HuH-7 (cell line): Measurements from ENCODE around the gene ADM5.
"Not testable (repeated sequence)": the region's sequence is repeated elsewhere in the genome, so short reads cannot be mapped to it uniquely, and the experiment has no call there.

Source experiments
- DNase-seq: peaks from one replicate; pipeline ENCODE4 v3.0.0; 2011; ENCODE audit warnings: low spot score

Gene ADM5

DNA sequence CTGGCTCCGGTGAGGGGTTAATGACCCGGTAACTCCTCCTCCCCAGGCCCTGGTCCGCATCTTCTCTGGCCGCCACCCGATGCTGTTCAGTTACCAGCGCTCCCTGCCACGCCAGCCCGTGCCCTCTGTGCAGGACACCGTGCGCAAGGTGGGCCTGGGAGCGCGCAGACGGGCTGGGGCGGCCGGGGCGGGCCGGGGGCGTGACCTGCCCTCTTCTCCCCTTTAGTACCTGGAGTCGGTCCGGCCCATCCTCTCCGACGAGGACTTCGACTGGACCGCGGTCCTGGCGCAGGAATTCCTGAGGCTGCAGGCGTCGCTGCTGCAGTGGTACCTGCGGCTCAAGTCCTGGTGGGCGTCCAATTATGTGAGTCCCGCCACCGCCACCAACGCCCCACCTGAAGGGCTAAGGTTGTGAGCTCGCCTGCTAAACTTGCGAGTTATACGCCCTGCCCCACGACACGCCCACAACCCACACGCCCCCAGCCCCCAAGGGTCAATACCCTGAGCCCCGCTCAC lies 11.9 kb downstream of the ADM5 start:
- no peak for DNase-seq

DNA sequence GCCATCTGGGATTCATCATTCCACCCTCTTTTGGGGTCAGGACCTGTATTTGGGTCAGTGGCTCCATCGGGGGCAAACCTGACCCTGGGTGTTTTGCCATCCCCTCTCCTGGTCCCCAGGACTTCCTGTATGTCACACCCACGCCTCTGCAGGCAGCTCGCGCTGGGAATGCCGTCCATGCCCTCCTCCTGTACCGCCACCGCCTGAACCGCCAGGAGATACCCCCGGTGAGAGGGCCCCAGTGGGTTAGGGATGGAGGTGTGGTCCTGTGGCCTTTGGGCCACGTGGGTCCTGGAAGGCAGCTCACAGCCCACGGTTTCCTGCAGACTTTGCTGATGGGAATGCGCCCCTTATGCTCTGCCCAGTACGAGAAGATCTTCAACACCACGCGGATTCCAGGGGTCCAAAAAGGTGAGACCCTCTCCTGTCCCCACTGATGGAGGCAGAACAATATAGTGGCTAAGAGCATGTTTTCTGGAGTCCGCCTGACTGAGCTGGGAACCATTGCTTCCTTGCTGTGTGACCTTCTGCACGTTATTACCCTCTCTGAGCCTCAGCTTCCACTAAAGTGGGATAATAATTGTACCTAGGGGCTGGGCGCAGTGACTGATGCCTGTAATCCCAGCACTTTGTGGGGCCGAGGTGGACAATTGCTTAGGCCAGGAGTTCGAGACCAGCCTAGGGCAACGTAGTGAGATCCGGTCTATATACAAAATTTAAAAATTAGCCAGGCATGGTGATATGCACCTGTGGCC lies 15.7 kb downstream of the ADM5 start:
- DNase-seq = no peak

- DNase-seq = no peak
These were observed 16.5 kb downstream of the ADM5 start for GRCh38 chr19:49705919-49706318.

DNA sequence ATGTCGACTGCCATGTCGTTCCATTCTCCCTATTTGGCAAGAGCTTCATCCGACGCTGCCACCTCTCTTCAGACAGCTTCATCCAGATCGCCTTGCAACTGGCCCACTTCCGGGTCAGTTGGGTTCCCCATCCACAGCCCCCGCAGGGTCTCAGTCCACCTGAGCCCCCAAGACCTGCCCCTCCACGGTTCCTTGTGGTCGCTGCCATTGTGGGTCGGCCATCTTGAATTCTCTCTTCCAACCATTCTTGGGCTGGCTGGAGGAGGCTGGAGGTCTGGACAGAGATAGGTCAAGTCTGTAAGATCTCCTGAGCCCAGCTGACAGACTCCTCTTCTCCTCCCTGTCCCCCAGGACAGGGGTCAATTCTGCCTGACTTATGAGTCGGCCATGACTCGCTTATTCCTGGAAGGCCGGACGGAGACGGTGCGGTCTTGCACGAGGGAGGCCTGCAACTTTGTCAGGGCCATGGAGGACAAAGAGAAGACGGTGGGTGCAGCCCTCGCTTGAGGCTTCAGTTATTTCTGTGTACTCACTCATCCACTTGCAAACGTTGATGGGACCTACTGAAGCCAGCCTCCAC lies 21.1 kb downstream of the ADM5 start:
- no peak for DNase-seq

DNA sequence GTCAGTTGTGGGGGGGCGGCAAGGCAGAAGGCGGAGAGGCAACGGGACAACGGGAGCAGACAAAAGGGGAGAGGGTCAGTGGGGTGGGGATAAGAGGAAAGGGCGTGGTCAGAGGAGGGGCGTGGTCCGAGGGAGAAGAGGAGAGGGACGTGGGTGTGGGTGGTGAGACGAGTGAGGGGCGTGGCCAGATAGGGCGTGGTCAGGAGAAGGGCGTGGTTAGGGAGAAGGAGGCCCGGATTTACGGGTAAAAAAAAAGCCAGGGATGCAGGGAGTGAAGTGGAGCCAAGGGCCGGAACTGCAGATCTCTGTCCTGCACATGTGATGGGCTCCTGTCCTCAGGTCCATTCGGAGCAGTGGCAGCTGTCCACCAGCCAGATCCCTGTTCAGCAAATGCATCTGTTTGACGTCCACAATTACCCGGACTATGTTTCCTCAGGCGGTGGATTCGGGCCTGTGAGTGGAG lies 23.0 kb downstream of the ADM5 start:
- DNase-seq = no peak

- no peak for DNase-seq
These were observed 23.9 kb downstream of the ADM5 start for GRCh38 chr19:49713236-49713845.

- DNase-seq = no peak
These were observed 26.8 kb downstream of the ADM5 start for GRCh38 chr19:49716154-49716553.

- DNase-seq = no peak
These were observed 29.1 kb downstream of the ADM5 start for GRCh38 chr19:49718511-49718910.

GRCh38 chr19:49718991-49719390 lies 29.6 kb downstream of the ADM5 start:
- no peak for DNase-seq

GRCh38 chr19:49719420-49719819 lies 30.0 kb downstream of the ADM5 start:
- not testable (repeated sequence) for DNase-seq

GRCh38 chr19:49727217-49728030 lies 38.0 kb downstream of the ADM5 start:
- no peak for DNase-seq

GRCh38 chr19:49730166-49730565 lies 40.8 kb downstream of the ADM5 start:
- no peak for DNase-seq

GRCh38 chr19:49738268-49738667 lies 48.9 kb downstream of the ADM5 start:
- DNase-seq = no peak

DNA sequence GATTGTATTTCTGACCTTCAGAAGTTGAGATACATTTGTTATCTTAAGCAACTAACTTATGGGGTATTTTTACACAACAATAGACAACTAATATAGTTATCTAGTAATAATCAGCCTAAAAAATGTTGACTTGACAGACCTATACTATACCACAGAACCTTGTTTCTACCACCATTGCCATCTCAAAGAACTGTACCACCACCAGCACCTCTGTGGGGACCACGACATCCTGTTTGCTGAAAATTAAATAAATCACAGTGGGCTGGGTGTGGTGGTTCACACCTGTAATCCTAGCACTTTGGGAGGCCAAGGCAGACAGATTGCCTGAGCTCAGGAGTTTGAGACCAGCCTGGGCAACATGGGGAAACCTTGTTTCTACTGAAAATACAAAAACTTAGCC lies 49.7 kb downstream of the ADM5 start:
- no peak for DNase-seq

- no peak for DNase-seq
These were observed 50.5 kb downstream of the ADM5 start for GRCh38 chr19:49739933-49740332.
